ENCODE results near the gene KIF26B. TPM values are rescaled to one million over a fixed set of nuclear protein-coding genes. Genes with fewer than 3 reads are reported as not detected.

Gene KIF26B
- total RNA-seq, 2 donors from 2014 or later: 0.83 to 1.3 TPM

- no peaks in the 10 kb centered on the region for H3K27me3 ChIP-seq
- H3K9me3 ChIP-seq: no peaks in the 10 kb centered on the region
- no peaks in the 10 kb centered on the region for H3K36me3 ChIP-seq
- H3K4me1 ChIP-seq: no peaks in the 10 kb centered on the region
- no peak for DNase-seq (ENCODE audit: low spot score)
- TF ChIP-seq CTCF (IDR thresholded peaks at IDR 0.05): no peak
- no peak overlapping the region for H3K4me3 ChIP-seq
- H3K27ac ChIP-seq: no peak overlapping the region
Observed at GRCh38 chr1:245378311-245378722, 223.5 kb downstream of the KIF26B start.

GRCh38 chr1:245378745-245379144 lies 224.0 kb downstream of the KIF26B start:
- Histone ChIP-seq H3K4me3 (no peak overlapping the region), H3K36me3 (no peaks in the 10 kb centered on the region), H3K27me3 (no peaks in the 10 kb centered on the region), H3K27ac (no peak overlapping the region), H3K9me3 (no peaks in the 10 kb centered on the region), H3K4me1 (no peaks in the 10 kb centered on the region)
- DNase-seq (ENCODE audit: low spot score): no peak
- TF ChIP-seq CTCF (IDR thresholded peaks at IDR 0.05): no peak

GRCh38 chr1:245380790-245381535 lies 226.2 kb downstream of the KIF26B start:
- TF ChIP-seq CTCF (IDR thresholded peaks at IDR 0.05): peak in 1 of 2 donors; percentile 34
- Histone ChIP-seq H3K27ac (no peak overlapping the region), H3K4me1 (no peaks in the 10 kb centered on the region), H3K9me3 (no peaks in the 10 kb centered on the region), H3K4me3 (no peak overlapping the region), H3K27me3 (no peaks in the 10 kb centered on the region), H3K36me3 (no peaks in the 10 kb centered on the region)
- no peak for DNase-seq (ENCODE audit: low spot score)

- DNase-seq (ENCODE audit: low spot score): no peak
- H3K36me3 ChIP-seq: no peaks in the 10 kb centered on the region
- no peaks in the 10 kb centered on the region for H3K27me3 ChIP-seq
- no peak overlapping the region for H3K27ac ChIP-seq
- no peaks in the 10 kb centered on the region for H3K4me1 ChIP-seq
- TF ChIP-seq CTCF (IDR thresholded peaks at IDR 0.05): no peak
- no peak overlapping the region for H3K4me3 ChIP-seq
- no peaks in the 10 kb centered on the region for H3K9me3 ChIP-seq
Observed at GRCh38 chr1:245382981-245383380, 228.2 kb downstream of the KIF26B start.

GRCh38 chr1:245383396-245384330 lies 228.9 kb downstream of the KIF26B start:
- Histone ChIP-seq H3K4me1 (no peaks in the 10 kb centered on the region), H3K27me3 (no peaks in the 10 kb centered on the region), H3K36me3 (no peaks in the 10 kb centered on the region), H3K27ac (no peak overlapping the region), H3K9me3 (no peaks in the 10 kb centered on the region), H3K4me3 (no peak overlapping the region)
- TF ChIP-seq CTCF (IDR thresholded peaks at IDR 0.05): no peak
- no peak for DNase-seq (ENCODE audit: low spot score)
